Measurements from ENCODE around the gene C17orf67. TPM values are rescaled to one million over a fixed set of nuclear protein-coding genes. Genes with fewer than 3 reads are reported as not detected.

The C17orf67 gene
- total RNA-seq, 1 donor from 2014 or later = 3.2 TPM

- intact Hi-C loops (cut with micrococcal nuclease) = loop anchor here (1.0 to 5.0 kb wide), 5 partner anchors 14 to 1249 kb away; partner anchors contain the start of genes COIL, DYNLL2, SCPEP1 and TRIM25
These were observed 487 bp downstream of the C17orf67 start for GRCh38 chr17:56833057-56833808.

- intact Hi-C loops (cut with micrococcal nuclease) = loop anchor here (5.0 kb wide), 1 partner anchor 1250 kb away; the partner anchor contains the start of gene DYNLL2
These were observed 1.3 kb downstream of the C17orf67 start for GRCh38 chr17:56832446-56832845.

- intact Hi-C loops (cut with micrococcal nuclease) = loop anchor here (5.0 kb wide), 1 partner anchor 1251 kb away; the partner anchor contains the start of gene DYNLL2
These were observed 2.2 kb downstream of the C17orf67 start for GRCh38 chr17:56831369-56832095.

- intact Hi-C loops (cut with micrococcal nuclease) = loop anchor here (5.0 kb wide), 1 partner anchor 1251 kb away; the partner anchor contains the start of gene DYNLL2
These were observed 2.9 kb downstream of the C17orf67 start for GRCh38 chr17:56830726-56831368.

- intact Hi-C loops (cut with micrococcal nuclease) = no loop called here
These were observed 6.9 kb downstream of the C17orf67 start for GRCh38 chr17:56826611-56827414.

- intact Hi-C loops (cut with micrococcal nuclease) = no loop called here
These were observed 9.2 kb downstream of the C17orf67 start for GRCh38 chr17:56824503-56824902.

- intact Hi-C loops (cut with micrococcal nuclease) = no loop called here
These were observed 9.9 kb downstream of the C17orf67 start for GRCh38 chr17:56823848-56824247.

- intact Hi-C loops (cut with micrococcal nuclease) = no loop called here
These were observed 11.0 kb downstream of the C17orf67 start for GRCh38 chr17:56822725-56823124.

- intact Hi-C loops (cut with micrococcal nuclease) = no loop called here
These were observed 11.7 kb downstream of the C17orf67 start for GRCh38 chr17:56821847-56822534.

- intact Hi-C loops (cut with micrococcal nuclease) = no loop called here
These were observed 13.5 kb downstream of the C17orf67 start for GRCh38 chr17:56820207-56820606.

GRCh38 chr17:56819431-56820145 is 14.1 kb downstream of the C17orf67 start:
- intact Hi-C loops (cut with micrococcal nuclease) = loop anchor here (1.0 kb wide), 2 partner anchors 14 to 121 kb away; partner anchors contain the start of gene C17orf67

GRCh38 chr17:56819030-56819429 is 14.7 kb downstream of the C17orf67 start:
- intact Hi-C loops (cut with micrococcal nuclease) = loop anchor here (1.0 kb wide), 2 partner anchors 14 to 121 kb away; partner anchors contain the start of gene C17orf67

GRCh38 chr17:56817066-56817465 is 16.7 kb downstream of the C17orf67 start:
- intact Hi-C loops (cut with micrococcal nuclease) = no loop called here

- intact Hi-C loops (cut with micrococcal nuclease) = no loop called here
These were observed 18.0 kb downstream of the C17orf67 start for GRCh38 chr17:56815711-56816110.

- intact Hi-C loops (cut with micrococcal nuclease) = no loop called here
These were observed 20.8 kb downstream of the C17orf67 start for GRCh38 chr17:56812901-56813388.

GRCh38 chr17:56810891-56811775 is 22.6 kb downstream of the C17orf67 start:
- intact Hi-C loops (cut with micrococcal nuclease) = no loop called here

- intact Hi-C loops (cut with micrococcal nuclease) = no loop called here
These were observed 23.4 kb downstream of the C17orf67 start for GRCh38 chr17:56810343-56810742.

- intact Hi-C loops (cut with micrococcal nuclease) = no loop called here
These were observed 23.9 kb downstream of the C17orf67 start for GRCh38 chr17:56809820-56810179.

Data from T-helper 2 cell treated with Interferon-gamma antibody and Interleukin-4, amounts not matched to agents 100 ng/mL and 5 ng/mL, for 36 hours (primary cell).